ENCODE results near the gene QSOX1.
"Not testable (repeated sequence)": the region's sequence is repeated elsewhere in the genome, so short reads cannot be mapped to it uniquely, and the experiment has no call there.

Gene QSOX1

DNA sequence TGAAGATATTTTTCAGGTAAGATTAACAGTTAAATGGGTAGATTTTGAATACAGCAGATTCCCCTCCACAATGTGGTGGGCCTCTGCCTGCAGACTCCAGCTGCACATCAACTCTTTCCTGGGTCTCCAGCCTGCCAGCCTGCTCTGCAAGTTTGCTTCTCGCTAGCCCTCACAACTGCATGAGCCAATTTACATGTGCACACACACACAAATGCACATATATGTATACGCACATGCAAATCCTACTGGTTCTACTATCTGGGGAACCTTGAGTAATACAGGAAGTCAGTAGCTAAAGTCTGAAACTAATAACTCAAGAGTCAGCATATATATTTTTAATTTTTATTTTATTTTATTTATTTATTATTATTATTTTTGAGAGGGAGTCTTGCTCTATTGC, 34.8 kb upstream of the QSOX1 start:
- in situ Hi-C loops (cut with MboI; ENCODE audit: low sequenced_read_pairs, unreplicated experiment): no loop called here
- DNase-seq (ENCODE audit: low spot score): no peak
- TF ChIP-seq, protein P1, sequence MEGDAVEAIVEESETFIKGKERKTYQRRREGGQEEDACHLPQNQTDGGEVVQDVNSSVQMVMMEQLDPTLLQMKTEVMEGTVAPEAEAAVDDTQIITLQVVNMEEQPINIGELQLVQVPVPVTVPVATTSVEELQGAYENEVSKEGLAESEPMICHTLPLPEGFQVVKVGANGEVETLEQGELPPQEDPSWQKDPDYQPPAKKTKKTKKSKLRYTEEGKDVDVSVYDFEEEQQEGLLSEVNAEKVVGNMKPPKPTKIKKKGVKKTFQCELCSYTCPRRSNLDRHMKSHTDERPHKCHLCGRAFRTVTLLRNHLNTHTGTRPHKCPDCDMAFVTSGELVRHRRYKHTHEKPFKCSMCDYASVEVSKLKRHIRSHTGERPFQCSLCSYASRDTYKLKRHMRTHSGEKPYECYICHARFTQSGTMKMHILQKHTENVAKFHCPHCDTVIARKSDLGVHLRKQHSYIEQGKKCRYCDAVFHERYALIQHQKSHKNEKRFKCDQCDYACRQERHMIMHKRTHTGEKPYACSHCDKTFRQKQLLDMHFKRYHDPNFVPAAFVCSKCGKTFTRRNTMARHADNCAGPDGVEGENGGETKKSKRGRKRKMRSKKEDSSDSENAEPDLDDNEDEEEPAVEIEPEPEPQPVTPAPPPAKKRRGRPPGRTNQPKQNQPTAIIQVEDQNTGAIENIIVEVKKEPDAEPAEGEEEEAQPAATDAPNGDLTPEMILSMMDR (IDR thresholded peaks at IDR 0.05; ENCODE audit: borderline replicate concordance, control extremely low read depth, extremely low read depth, insufficient read depth, missing control alignments): no peak

DNA sequence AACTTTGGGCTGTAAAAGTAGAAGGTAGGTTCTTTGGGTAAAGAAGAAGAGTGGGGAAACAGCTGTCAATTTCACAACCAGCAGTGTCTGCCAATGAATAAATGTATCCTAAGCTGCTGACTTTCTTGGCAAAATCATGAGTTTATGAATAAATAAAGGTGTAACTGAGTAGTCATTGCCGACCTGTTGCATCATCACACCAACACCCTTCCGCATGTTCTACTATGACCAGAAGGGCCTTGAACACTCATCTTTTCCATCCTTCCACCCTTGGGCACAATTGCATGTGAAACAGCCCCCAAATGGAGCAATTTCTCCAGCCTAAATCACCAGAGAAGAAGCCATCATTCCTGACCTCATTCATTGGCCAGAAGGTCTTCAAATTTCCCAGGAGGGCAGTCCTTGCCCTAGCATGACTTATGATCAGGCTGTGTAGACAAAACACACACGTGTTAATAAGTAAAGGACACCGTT, 31.2 kb upstream of the QSOX1 start:
- TF ChIP-seq, protein P1 (IDR thresholded peaks at IDR 0.05; ENCODE audit: borderline replicate concordance, control extremely low read depth, extremely low read depth, insufficient read depth, missing control alignments): no peak
- DNase-seq (ENCODE audit: low spot score): no peak
- in situ Hi-C loops (cut with MboI; ENCODE audit: low sequenced_read_pairs, unreplicated experiment): no loop called here

DNA sequence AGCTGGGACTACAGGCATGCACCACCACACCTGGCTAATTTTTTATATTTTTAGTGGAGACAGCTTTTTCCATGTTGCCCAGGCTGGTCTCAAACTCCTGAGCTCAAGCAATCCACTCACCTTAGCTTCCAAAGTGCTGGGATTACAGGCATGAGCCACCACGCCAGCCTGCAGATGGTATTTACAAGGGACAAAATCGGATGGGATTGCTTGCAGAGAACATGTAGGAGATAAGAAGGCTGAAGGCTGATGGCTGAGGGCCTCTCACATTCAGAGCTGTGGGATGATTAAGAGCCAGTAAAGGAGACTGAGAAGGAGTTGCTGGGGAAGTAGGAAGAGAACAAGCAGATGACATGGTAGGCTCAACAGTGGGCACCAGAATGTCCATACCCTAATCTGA, 24.0 kb upstream of the QSOX1 start:
- TF ChIP-seq, protein P1 (IDR thresholded peaks at IDR 0.05; ENCODE audit: borderline replicate concordance, control extremely low read depth, extremely low read depth, insufficient read depth, missing control alignments): no peak
- DNase-seq (ENCODE audit: low spot score): no peak
- in situ Hi-C loops (cut with MboI; ENCODE audit: low sequenced_read_pairs, unreplicated experiment): no loop called here

DNA sequence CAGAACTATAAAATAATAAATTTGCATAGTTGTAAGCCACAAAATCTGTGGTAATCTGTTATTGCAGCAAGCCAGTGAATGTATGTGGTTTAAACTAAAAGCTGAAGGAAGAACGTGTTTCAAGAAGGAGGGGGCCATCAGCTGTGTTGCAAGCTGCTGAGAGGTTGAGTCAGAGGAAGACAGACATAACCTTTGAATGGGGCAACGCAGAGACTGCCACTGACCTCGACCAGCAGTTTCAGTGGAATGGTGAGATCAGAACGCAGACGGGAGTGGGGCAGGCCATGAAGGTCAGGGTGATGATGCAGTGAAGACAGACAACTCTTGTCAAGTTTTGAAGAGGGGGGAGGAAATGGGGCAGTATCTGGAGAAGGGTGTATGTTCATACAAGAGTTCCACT, 23.2 kb upstream of the QSOX1 start:
- in situ Hi-C loops (cut with MboI; ENCODE audit: low sequenced_read_pairs, unreplicated experiment): no loop called here
- no peak for DNase-seq (ENCODE audit: low spot score)
- TF ChIP-seq, protein P1 (IDR thresholded peaks at IDR 0.05; ENCODE audit: borderline replicate concordance, control extremely low read depth, extremely low read depth, insufficient read depth, missing control alignments): no peak

DNA sequence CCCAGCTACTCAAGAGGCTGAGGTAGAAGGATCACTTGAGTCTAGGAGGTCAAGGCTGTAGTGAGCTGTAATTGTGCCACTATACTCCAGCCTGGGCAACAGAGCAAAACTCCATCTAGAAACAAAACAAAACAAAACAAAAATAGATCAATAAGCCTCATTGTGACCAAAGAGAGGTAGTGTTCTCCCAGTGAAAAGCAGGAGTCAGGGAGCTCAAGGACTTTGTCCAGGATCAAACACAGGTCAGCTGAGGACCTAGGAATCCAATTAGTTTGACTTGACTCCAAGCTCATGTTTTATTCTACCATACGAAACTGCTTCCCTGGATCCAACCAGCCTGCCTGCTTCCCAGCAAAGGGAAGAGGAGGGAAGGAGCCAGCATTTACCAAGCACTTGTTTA, 21.5 kb upstream of the QSOX1 start:
- in situ Hi-C loops (cut with MboI; ENCODE audit: low sequenced_read_pairs, unreplicated experiment): no loop called here
- TF ChIP-seq, protein P1 (IDR thresholded peaks at IDR 0.05; ENCODE audit: borderline replicate concordance, control extremely low read depth, extremely low read depth, insufficient read depth, missing control alignments): no peak
- DNase-seq (ENCODE audit: low spot score): no peak

DNA sequence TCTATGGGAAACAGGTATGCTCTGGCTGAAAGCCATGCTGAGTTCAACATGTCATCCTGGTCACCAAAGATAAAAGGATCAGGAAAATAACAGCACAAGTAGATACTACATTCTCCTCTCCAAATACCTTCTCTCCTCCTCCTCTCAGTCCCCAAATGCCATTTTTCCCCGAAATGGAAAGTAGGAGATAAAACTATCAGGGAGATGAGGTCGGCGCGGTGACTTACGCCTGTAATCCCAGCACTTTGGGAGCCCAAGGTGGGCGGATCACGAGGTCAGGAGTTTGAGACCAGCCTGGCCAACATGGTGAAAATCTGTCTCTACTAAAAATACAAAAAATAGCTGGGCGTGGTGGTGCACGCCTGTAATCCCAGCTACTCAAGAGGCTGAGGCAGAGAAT, 21.0 kb upstream of the QSOX1 start:
- in situ Hi-C loops (cut with MboI; ENCODE audit: low sequenced_read_pairs, unreplicated experiment); DNase-seq (ENCODE audit: low spot score): not testable (repeated sequence)

DNA sequence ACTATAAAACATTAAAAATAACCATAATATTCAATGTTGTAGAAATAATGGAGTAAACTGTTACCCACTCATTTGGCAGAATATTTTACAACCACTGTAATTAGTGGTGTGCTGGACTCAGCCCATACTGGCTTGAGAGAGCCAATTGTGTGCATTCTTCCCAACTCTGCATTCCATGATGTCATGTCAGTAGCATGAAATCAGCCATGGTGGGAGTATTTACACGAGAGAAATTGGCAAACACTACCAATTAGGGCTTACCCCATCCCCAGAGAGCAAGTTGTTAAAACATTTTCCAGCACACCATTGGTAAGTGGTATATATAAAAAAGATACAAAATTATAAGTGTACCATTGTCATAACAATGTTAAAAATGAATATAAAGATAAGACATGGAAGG, 19.1 kb upstream of the QSOX1 start:
- TF ChIP-seq, protein P1 (IDR thresholded peaks at IDR 0.05; ENCODE audit: borderline replicate concordance, control extremely low read depth, extremely low read depth, insufficient read depth, missing control alignments): no peak
- in situ Hi-C loops (cut with MboI; ENCODE audit: low sequenced_read_pairs, unreplicated experiment): no loop called here
- DNase-seq (ENCODE audit: low spot score): no peak
